HEK293 (cell line): ENCODE results near the gene LRRC10B.

Source experiments
- CTCF ChIA-PET: fragments of 350-600 bp; formaldehyde crosslinking; extraction: SDS; loops from one replicate; lab custom pipeline; 2021; ENCODE audit warnings: antibody characterized with exemption; lab: Yijun Ruan, JAX
- POLR2A ChIA-PET: fragments of 300-600 bp; formaldehyde crosslinking; extraction: SDS; loops from one replicate; lab custom pipeline; 2020; ENCODE audit warnings: antibody characterized with exemption, inconsistent platforms; lab: Yijun Ruan, JAX
- H3K27ac ChIP-seq: fragments of 200-500 bp; sonication (Bioruptor generic); 2 replicates; pipeline ENCODE4 v1.5.1; 2014; ENCODE audit warnings: low read depth, low read length, control low read depth, inconsistent platforms; ENCODE audit errors: extremely low read depth
- H3K36me3 ChIP-seq, 2 experiments: fragments of 200-500 bp in 1 of 2; sonication (Bioruptor generic) in 1 of 2; 1 replicate in 1 of 2; 2 replicates in 1 of 2; pipeline ENCODE4 v1.5.1; 2014 to 2017; ENCODE audit warnings: inconsistent platforms in 2 of 2, low read length in 2 of 2; ENCODE audit not compliant: control insufficient read depth in 2 of 2, insufficient read depth in 1 of 2
- H3K4me1 ChIP-seq: fragments of 200-500 bp; sonication (Bioruptor generic); 2 replicates; pipeline ENCODE4 v1.5.1; 2014; ENCODE audit warnings: mild to moderate bottlenecking, low read length, inconsistent platforms; ENCODE audit not compliant: control insufficient read depth, insufficient read depth
- H3K4me3 ChIP-seq: 2 replicates; pipeline ENCODE4 v1.5.1; 2011; ENCODE audit warnings: low read depth, mild to moderate bottlenecking, control low read depth, low read length, moderate library complexity
- H3K9me3 ChIP-seq: fragments of 200-500 bp; sonication (Bioruptor generic); 2 replicates; pipeline ENCODE4 v1.5.1; 2014; ENCODE audit warnings: low read depth, low read length, inconsistent platforms; ENCODE audit not compliant: control insufficient read depth, insufficient read depth
- FEZF1 ChIP-seq: fragments of 450-650 bp; formaldehyde crosslinking; IDR thresholded peaks from 2 replicates; pipeline ENCODE4 v1.5.1; 2016; ENCODE audit warnings: missing biosample characterization, missing genetic modification characterization
- GLI4 ChIP-seq: fragments of 450-650 bp; formaldehyde crosslinking; IDR thresholded peaks from 2 replicates; pipeline ENCODE4 v1.5.1; 2016; ENCODE audit warnings: missing biosample characterization, missing genetic modification characterization
- PRDM10 ChIP-seq: fragments of 450-650 bp; formaldehyde crosslinking; IDR thresholded peaks from 2 replicates; pipeline ENCODE4 v1.5.1; 2016; ENCODE audit warnings: missing biosample characterization, missing genetic modification characterization
- TCF7L2 ChIP-seq: IDR thresholded peaks from 2 replicates; pipeline ENCODE4 v1.6.1; 2011; ENCODE audit warnings: low read depth, mild to moderate bottlenecking, inconsistent platforms, low read length, moderate library complexity, borderline replicate concordance
- ZNF132 ChIP-seq: fragments of 450-650 bp; formaldehyde crosslinking; IDR thresholded peaks from 2 replicates; pipeline ENCODE4 v1.5.1; 2017; ENCODE audit warnings: missing biosample characterization, missing genetic modification characterization, borderline replicate concordance
- ZNF202 ChIP-seq: fragments of 450-650 bp; formaldehyde crosslinking; IDR thresholded peaks from 2 replicates; pipeline ENCODE4 v1.5.1; 2016; ENCODE audit warnings: missing biosample characterization, missing genetic modification characterization, borderline replicate concordance
- ZNF324 ChIP-seq: fragments of 450-650 bp; formaldehyde crosslinking; IDR thresholded peaks from 2 replicates; pipeline ENCODE4 v1.5.1; 2016; ENCODE audit warnings: missing biosample characterization, missing genetic modification characterization
- ZNF48 ChIP-seq: fragments of 450-650 bp; formaldehyde crosslinking; IDR thresholded peaks from 2 replicates; pipeline ENCODE4 v1.5.1; 2016; ENCODE audit warnings: missing biosample characterization, missing genetic modification characterization
- ZNF501 ChIP-seq: fragments of 450-650 bp; formaldehyde crosslinking; IDR thresholded peaks from 2 replicates; pipeline ENCODE4 v1.5.1; 2016; ENCODE audit warnings: missing biosample characterization, missing genetic modification characterization
- ZNF639 ChIP-seq: fragments of 450-650 bp; formaldehyde crosslinking; IDR thresholded peaks from 2 replicates; pipeline ENCODE4 v1.5.1; 2016; ENCODE audit warnings: missing biosample characterization, missing genetic modification characterization
- ZNF692 ChIP-seq: fragments of 450-650 bp; formaldehyde crosslinking; IDR thresholded peaks from 2 replicates; pipeline ENCODE4 v1.5.1; 2016; ENCODE audit warnings: missing biosample characterization, missing genetic modification characterization

LRRC10B gene

GRCh38 chr11:61503135-61503770 is 5.3 kb upstream of the LRRC10B start (continued):
- TF ChIP-seq ZNF692 (tag by site-specific recombination) = no peak

GRCh38 chr11:61505106-61505505 is 3.4 kb upstream of the LRRC10B start:
- ChIA-PET POLR2A (no interaction called here), CTCF (interaction anchor here (0.8 to 1.7 kb wide), 3 partner anchors 12 to 128 kb away, joined by 3 to 19 read pairs (median 3); no protein-coding TSS in a partner anchor)

More at GRCh38 chr11:61505106-61505505, 3.4 kb upstream of the LRRC10B start:
- TF ChIP-seq ZNF132 (tag by site-specific recombination) = no peak
- TF ChIP-seq ZNF48 = no peak
- no peak for TF ChIP-seq PRDM10 (tag by site-specific recombination)
- no peak for TF ChIP-seq FEZF1
- TF ChIP-seq ZNF501 = no peak
- TF ChIP-seq ZNF202 (tag by site-specific recombination) = no peak
- TF ChIP-seq TCF7L2 = no peak
- TF ChIP-seq GLI4 (tag by site-specific recombination) = no peak
- no peak for TF ChIP-seq ZNF324
- no peak for TF ChIP-seq ZNF639 (tag by site-specific recombination)
- TF ChIP-seq ZNF692 (tag by site-specific recombination) = no peak
- Histone ChIP-seq H3K36me3 (no peaks in the 10 kb centered on the region), H3K9me3 (no peaks in the 10 kb centered on the region), H3K4me1 (no peaks in the 10 kb centered on the region), H3K27ac (no peak overlapping the region), H3K4me3 (no peak overlapping the region)
